Fibroblast of lung (primary cell): Measurements from ENCODE around the gene IL15RA.

Experiments
- EZH2 ChIP-seq: IDR thresholded peaks from 2 replicates; pipeline ENCODE4 v1.5.1; 2012; ENCODE audit warnings: low read length, control low read depth, mild to moderate bottlenecking; ENCODE audit errors: missing control alignments
- TF ChIP-seq, protein P1 (sequence below), 2 donors: IDR thresholded peaks in 1 of 2; conservative IDR thresholded peaks in 1 of 2; 1 replicate in 1 of 2; 2 replicates in 1 of 2; pipeline ENCODE4 v1.5.1; 2011 to 2012; ENCODE audit warnings: low read length in 2 of 2, control low read depth in 1 of 2, inconsistent platforms in 1 of 2, low read depth in 1 of 2, mild to moderate bottlenecking in 1 of 2

DNA sequence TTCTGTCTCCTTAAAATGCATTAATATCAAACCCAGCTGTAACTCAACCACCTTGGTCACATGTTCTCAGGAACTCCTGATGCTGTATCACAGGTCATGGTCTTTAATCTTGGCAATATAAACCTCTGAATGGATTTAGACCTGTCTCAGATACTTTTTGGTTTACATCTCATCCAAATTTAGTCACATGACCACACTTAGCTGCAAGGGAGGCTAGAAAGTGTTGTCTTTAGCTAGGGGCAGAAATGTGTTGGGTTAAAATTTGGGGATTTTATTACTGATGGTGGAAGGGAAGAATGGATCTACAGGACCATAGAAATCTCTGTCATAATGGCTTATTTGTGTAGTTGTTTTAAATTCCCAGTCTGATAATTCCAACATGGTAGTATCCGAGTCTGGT is 29.6 kb upstream of the IL15RA start:
- TF ChIP-seq, protein P1, sequence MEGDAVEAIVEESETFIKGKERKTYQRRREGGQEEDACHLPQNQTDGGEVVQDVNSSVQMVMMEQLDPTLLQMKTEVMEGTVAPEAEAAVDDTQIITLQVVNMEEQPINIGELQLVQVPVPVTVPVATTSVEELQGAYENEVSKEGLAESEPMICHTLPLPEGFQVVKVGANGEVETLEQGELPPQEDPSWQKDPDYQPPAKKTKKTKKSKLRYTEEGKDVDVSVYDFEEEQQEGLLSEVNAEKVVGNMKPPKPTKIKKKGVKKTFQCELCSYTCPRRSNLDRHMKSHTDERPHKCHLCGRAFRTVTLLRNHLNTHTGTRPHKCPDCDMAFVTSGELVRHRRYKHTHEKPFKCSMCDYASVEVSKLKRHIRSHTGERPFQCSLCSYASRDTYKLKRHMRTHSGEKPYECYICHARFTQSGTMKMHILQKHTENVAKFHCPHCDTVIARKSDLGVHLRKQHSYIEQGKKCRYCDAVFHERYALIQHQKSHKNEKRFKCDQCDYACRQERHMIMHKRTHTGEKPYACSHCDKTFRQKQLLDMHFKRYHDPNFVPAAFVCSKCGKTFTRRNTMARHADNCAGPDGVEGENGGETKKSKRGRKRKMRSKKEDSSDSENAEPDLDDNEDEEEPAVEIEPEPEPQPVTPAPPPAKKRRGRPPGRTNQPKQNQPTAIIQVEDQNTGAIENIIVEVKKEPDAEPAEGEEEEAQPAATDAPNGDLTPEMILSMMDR (conservative IDR thresholded peaks at IDR 0.05 in 1 of 2, IDR thresholded peaks at IDR 0.05 in 1 of 2; ENCODE audit: low read depth in 1 of 2, low read length in 2 of 2), result no peak
- no peak for TF ChIP-seq EZH2
